Natural killer cell (primary cell): Measurements from ENCODE around the gene CFP. TPM values are rescaled to one million over a fixed set of nuclear protein-coding genes. Genes with fewer than 3 reads are reported as not detected.
A peak's percentile ranks its signal among the peaks of the same experiment; 100 is the strongest.

Experiments
- ATAC-seq, 3 donors: fragments of 150-1000 bp in 2 of 3; fragments of 200-7000 bp in 1 of 3; cut with Tn5 transposase; 1 replicate in 1 of 3; 2 replicates in 2 of 3; pipeline ENCODE4 v1.10.0; 2021; ENCODE audit warnings: mild to moderate bottlenecking in 2 of 3, moderate library complexity in 2 of 3
- DNase-seq, 2 donors: peaks; one replicate each; pipeline versions ENCODE4 v3.0.0 to v3.0.0-alpha.2; 2013 to 2021; ENCODE audit warnings: mixed read lengths in 1 of 2
- H3K27ac ChIP-seq: one replicate; pipeline ENCODE4 v1.5.1; 2013; ENCODE audit warnings: mild to moderate bottlenecking, low read length
- H3K27me3 ChIP-seq: one replicate; pipeline ENCODE4 v1.6.1; 2013; ENCODE audit warnings: low read length; ENCODE audit not compliant: control insufficient read depth, insufficient read depth
- H3K36me3 ChIP-seq: one replicate; pipeline ENCODE4 v1.6.1; 2013; ENCODE audit warnings: low read length; ENCODE audit not compliant: control insufficient read depth, insufficient read depth
- H3K4me1 ChIP-seq: one replicate; pipeline ENCODE4 v1.6.1; 2013; ENCODE audit warnings: low read length; ENCODE audit not compliant: control insufficient read depth, insufficient read depth
- H3K4me3 ChIP-seq: one replicate; pipeline ENCODE4 v1.5.1; 2013; ENCODE audit warnings: low read length
- H3K9me3 ChIP-seq: one replicate; pipeline ENCODE4 v1.6.1; 2013; ENCODE audit warnings: low read length; ENCODE audit not compliant: control insufficient read depth, insufficient read depth
- H3K27ac Mint-ChIP-seq, 2 donors: one replicate each; pipeline ENCODE4 v1.8.0; 2022; ENCODE audit warnings: mild to moderate bottlenecking in 2 of 2, mixed read lengths in 2 of 2, moderate library complexity in 1 of 2
- H3K27me3 Mint-ChIP-seq, 2 donors: one replicate each; pipeline ENCODE4 v1.8.0; 2022; ENCODE audit warnings: low read depth in 2 of 2, mixed read lengths in 2 of 2
- H3K36me3 Mint-ChIP-seq: one replicate; pipeline ENCODE4 v1.8.0; 2022; ENCODE audit warnings: mixed read lengths
- H3K4me1 Mint-ChIP-seq, 2 donors: one replicate each; pipeline ENCODE4 v1.8.0; 2022; ENCODE audit warnings: mixed read lengths in 2 of 2
- H3K4me3 Mint-ChIP-seq: one replicate; pipeline ENCODE4 v1.8.0; 2022; ENCODE audit warnings: mild to moderate bottlenecking, moderate library complexity, mixed read lengths
- H3K9me3 Mint-ChIP-seq, 2 donors: one replicate each; pipeline ENCODE4 v1.8.0; 2022; ENCODE audit warnings: mixed read lengths in 2 of 2
- WGBS: methylation state at CpG from one replicate; pipeline ENCODE4 v1.1.7; 2013; ENCODE audit warnings: missing lambda C conversion rate; ENCODE audit not compliant: insufficient coverage; 5-methylcytosine and 5-hydroxymethylcytosine counted together
- intact Hi-C: fragments of 100-400 bp; cut with micrococcal nuclease; formaldehyde crosslinking; loops from one replicate; pipeline ENCODE4 v1.14.2; 2022
- total RNA-seq, 4 donors: library from RNA; stranded (reverse); fragments of 120-200 nt in 1 of 4; gene quantifications; one replicate each; pipeline versions ENCODE4 v1.2.3 to v1.2.4, GENCODE V29; 2013 to 2022
- TF ChIP-seq, protein P1 (sequence below): fragments of 200-600 bp; IDR thresholded peaks from one replicate; pipeline ENCODE4 v1.8.0; 2022; ENCODE audit warnings: antibody characterized with exemption

Gene CFP
- total RNA-seq, 3 donors from 2014 or later (not counting 1 experiment from before 2014, with no cell fraction given), result 9.0 to 21.1 (median 19.3) TPM

DNA sequence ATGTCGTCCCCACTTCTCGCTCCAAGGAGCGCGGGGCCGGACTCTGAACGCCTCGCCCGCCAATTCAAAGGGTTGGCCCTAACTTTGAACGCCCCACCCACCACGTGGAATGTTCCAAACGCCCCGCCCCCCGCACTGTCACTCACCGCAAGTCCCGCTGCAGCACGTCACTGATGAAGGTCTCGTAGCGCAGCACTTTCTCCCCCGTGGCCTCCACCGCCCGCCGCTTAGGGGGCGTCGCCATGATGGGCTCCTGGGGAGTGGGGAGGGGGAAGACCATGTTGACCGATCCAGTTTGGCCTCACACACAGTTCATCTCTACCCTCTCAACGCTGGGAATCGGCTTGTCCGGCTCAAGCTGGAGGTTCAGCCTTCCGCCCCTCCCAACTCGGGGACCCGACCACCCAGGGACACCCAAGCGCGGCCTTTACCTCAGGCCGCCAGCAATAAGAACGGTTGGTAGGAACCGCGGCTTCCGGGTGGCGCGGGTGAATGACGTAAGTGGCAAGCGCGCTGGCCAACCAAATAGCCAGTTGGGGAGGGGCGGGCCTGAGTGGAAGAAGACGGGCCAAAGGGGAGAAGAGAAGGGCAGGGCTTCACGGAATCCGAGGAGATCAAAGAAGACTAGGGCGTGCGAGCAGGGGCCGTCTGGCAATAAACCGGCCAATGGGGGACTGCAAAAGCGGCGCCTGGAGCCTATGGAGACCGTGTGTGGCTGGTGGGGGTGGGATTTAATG is 29.1 kb upstream of the CFP start, which contains the start of gene UXT:
Gene UXT, minus strand, starts transcription at position 497 of the 737 bp plus-strand sequence. Its CDS starts 253 bp downstream, at position 244.
- TF ChIP-seq, protein P1, sequence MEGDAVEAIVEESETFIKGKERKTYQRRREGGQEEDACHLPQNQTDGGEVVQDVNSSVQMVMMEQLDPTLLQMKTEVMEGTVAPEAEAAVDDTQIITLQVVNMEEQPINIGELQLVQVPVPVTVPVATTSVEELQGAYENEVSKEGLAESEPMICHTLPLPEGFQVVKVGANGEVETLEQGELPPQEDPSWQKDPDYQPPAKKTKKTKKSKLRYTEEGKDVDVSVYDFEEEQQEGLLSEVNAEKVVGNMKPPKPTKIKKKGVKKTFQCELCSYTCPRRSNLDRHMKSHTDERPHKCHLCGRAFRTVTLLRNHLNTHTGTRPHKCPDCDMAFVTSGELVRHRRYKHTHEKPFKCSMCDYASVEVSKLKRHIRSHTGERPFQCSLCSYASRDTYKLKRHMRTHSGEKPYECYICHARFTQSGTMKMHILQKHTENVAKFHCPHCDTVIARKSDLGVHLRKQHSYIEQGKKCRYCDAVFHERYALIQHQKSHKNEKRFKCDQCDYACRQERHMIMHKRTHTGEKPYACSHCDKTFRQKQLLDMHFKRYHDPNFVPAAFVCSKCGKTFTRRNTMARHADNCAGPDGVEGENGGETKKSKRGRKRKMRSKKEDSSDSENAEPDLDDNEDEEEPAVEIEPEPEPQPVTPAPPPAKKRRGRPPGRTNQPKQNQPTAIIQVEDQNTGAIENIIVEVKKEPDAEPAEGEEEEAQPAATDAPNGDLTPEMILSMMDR, result no peak
- peak within 1 kb of the TSS; percentile 99 for H3K27ac ChIP-seq
- under 1% methylated on average over 43 of the region's 54 CpGs for WGBS
- peaks cover 0 to 5% of the 10 kb centered on the region in 2 donors for H3K27me3 Mint-ChIP-seq
- peak within 1 kb of the TSS; percentile 89 for H3K4me3 ChIP-seq
- intact Hi-C loops, result loop anchor here (2.0 to 10.0 kb wide), 5 partner anchors 37 to 1298 kb away; partner anchors contain the start of genes ARAF, CDK16 and OTUD5
- H3K4me1 Mint-ChIP-seq, result peaks cover 0 to 8% of the 10 kb centered on the region in 2 donors
- peak within 1 kb of the TSS; percentile 93 for H3K27ac Mint-ChIP-seq
- H3K4me3 Mint-ChIP-seq, result peak within 1 kb of the TSS; percentile 83
- peak; percentile 85 to 94 for DNase-seq
- peaks cover 19% of the 10 kb centered on the region for H3K36me3 ChIP-seq
- peaks cover 8% of the 10 kb centered on the region for H3K4me1 ChIP-seq
- H3K9me3 ChIP-seq, result no peaks in the 10 kb centered on the region
- ATAC-seq, result peak; percentile 81 to 92 (median 82)
- no peaks in the 10 kb centered on the region for H3K9me3 Mint-ChIP-seq
- no peaks in the 10 kb centered on the region for H3K27me3 ChIP-seq
- no peaks in the 10 kb centered on the region for H3K36me3 Mint-ChIP-seq

DNA sequence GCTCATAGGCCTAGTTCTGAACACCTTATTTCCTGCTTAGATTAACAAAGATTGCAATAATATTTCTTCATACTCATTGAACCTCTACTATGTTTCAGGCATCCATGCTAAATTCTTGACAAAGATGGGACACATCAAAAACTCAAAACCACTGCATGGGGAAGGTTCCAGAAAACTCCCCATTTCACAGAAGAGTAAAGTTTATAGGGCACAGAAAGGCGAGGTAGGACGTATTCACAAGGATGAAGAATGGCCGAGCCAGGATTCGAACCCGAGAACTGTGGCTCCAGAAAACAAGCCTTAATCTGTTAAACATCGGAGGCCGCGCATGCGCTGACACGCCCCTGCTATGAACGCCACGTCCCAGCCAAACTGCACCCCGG is 28.6 kb upstream of the CFP start:
- H3K27ac ChIP-seq, result peak overlapping the region; percentile 99
- peaks cover 8% of the 10 kb centered on the region for H3K4me1 ChIP-seq
- H3K36me3 Mint-ChIP-seq, result no peaks in the 10 kb centered on the region
- H3K27me3 ChIP-seq, result no peaks in the 10 kb centered on the region
- H3K9me3 Mint-ChIP-seq, result no peaks in the 10 kb centered on the region
- no peaks in the 10 kb centered on the region for H3K27me3 Mint-ChIP-seq
- no peaks in the 10 kb centered on the region for H3K9me3 ChIP-seq
- H3K4me1 Mint-ChIP-seq, result peaks cover 0 to 8% of the 10 kb centered on the region in 2 donors
- H3K27ac Mint-ChIP-seq, result peak overlapping the region; percentile 93
- H3K4me3 ChIP-seq, result peak overlapping the region; percentile 89
- H3K4me3 Mint-ChIP-seq, result peak overlapping the region; percentile 83
- TF ChIP-seq, protein P1, result no peak
- no peak for ATAC-seq
- DNase-seq, result no peak
- peaks cover 21% of the 10 kb centered on the region for H3K36me3 ChIP-seq
- 3% methylated on average over 13 of the region's 13 CpGs for WGBS
- intact Hi-C loops, result loop anchor here (2.0 to 10.0 kb wide), 5 partner anchors 36 to 1299 kb away; partner anchors contain the start of genes ARAF, CDK16 and OTUD5

DNA sequence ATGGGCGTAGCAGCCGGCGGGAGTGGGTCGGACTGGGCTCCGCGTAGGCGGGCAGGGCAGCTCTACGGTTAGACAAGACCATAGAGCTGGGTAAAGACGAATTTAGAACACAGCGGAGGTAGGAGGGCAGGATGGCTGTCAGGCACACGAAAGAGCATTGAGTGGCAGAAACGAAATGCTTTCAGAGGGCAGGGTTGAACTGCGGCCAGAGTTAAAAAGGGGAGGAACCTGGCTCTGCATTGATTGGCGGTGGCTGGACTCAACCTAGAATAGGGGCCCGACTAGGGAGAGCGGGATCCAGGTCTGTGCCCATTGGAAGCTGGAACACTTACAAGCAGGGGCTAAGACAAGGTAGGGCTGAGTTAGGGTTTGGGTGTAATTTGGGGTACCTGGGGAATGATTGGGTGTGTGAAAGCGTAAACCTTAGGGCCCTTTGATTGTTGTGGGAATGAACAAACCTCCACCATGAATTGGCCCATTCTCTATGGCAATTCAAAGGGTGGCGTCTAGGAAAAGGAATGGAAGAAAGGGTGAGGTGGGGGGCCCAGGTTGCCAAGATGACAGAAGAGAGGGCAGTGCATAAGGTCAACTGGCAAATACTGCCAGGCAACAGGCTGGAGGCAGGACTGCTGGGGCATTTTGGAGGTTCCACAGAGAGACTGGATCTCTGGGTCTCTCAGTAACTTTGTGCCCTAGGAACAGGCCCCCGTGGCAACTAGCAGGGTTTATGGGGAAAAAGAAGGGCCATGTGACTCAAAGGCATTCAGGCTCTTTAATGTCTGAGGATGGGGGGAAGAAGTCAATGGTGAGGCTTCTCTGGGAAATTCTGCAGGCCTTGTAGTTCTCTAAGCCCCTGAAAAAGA is 21.5 kb upstream of the CFP start:
- Histone ChIP-seq H3K4me1 (peaks cover 22% of the 10 kb centered on the region), H3K4me3 (peak overlapping the region; percentile 56), H3K27me3 (no peaks in the 10 kb centered on the region), H3K36me3 (peaks cover 14% of the 10 kb centered on the region), H3K9me3 (no peaks in the 10 kb centered on the region), H3K27ac (peak overlapping the region; percentile 44)
- no peaks in the 10 kb centered on the region for H3K27me3 Mint-ChIP-seq
- H3K9me3 Mint-ChIP-seq, result no peaks in the 10 kb centered on the region
- H3K4me1 Mint-ChIP-seq, result peaks cover 15 to 23% of the 10 kb centered on the region in 2 donors
- H3K4me3 Mint-ChIP-seq, result peak overlapping the region; percentile 88
- peak overlapping the region; percentile 83 to 85 for H3K27ac Mint-ChIP-seq
- H3K36me3 Mint-ChIP-seq, result no peaks in the 10 kb centered on the region
- ATAC-seq (no peak), DNase-seq (no peak)
- WGBS, result 19% methylated on average over 19 of the region's 19 CpGs
- TF ChIP-seq, protein P1, result no peak
- intact Hi-C loops, result loop anchor here (2.0 to 10.0 kb wide), 3 partner anchors 16 to 436 kb away; partner anchors contain the start of gene CDK16
